ENCODE data around the gene PCSK5. TPM values are rescaled to one million over a fixed set of nuclear protein-coding genes. Genes with fewer than 3 reads are reported as not detected.

The PCSK5 gene
- total and polyA plus RNA-seq, 2 of the 8 experiments (the other 6 are each of a cell fraction or from before 2014, with no cell fraction given): 5.5 to 10.7 TPM

DNA sequence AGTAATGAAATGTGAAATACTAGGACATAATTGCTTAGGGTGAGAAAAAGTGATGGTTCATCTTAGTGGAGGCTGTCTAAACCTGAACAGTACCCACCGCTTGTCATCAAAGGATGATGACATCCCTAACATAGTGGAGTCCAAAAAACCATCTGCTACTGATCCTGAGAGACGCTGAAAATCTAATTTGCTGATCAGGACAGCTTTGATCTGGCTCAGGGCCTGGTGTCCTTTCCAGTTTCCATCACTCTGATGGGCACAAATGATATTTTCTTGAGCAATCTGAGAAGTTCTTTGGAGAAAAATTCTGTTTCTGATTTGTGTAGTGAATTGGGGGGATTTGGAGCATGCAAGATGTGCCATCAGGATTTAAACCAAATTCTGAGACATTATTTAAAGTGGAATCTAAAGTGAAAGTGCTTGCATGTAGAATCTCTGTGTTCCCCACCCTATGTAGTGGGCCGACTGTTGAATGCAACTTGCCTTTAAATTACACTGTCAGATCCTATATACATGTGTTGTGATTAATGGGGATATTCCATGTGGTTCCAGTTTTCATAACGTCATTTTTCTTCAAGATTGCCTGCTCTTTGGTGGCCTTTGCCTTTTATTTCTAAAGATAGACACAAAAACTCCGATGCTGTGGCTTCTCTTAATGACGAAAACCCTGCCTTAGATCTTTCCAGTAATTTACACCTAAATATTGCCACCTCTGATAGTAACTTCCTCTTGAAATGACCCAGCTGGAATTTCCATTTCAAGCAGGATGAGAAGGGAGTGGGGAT, 213.2 kb downstream of the PCSK5 start (continued):
- TF ChIP-seq BRCA1 (IDR thresholded peaks at IDR 0.05; ENCODE audit: low read depth, low read length): no peak
- TF ChIP-seq, protein P1, sequence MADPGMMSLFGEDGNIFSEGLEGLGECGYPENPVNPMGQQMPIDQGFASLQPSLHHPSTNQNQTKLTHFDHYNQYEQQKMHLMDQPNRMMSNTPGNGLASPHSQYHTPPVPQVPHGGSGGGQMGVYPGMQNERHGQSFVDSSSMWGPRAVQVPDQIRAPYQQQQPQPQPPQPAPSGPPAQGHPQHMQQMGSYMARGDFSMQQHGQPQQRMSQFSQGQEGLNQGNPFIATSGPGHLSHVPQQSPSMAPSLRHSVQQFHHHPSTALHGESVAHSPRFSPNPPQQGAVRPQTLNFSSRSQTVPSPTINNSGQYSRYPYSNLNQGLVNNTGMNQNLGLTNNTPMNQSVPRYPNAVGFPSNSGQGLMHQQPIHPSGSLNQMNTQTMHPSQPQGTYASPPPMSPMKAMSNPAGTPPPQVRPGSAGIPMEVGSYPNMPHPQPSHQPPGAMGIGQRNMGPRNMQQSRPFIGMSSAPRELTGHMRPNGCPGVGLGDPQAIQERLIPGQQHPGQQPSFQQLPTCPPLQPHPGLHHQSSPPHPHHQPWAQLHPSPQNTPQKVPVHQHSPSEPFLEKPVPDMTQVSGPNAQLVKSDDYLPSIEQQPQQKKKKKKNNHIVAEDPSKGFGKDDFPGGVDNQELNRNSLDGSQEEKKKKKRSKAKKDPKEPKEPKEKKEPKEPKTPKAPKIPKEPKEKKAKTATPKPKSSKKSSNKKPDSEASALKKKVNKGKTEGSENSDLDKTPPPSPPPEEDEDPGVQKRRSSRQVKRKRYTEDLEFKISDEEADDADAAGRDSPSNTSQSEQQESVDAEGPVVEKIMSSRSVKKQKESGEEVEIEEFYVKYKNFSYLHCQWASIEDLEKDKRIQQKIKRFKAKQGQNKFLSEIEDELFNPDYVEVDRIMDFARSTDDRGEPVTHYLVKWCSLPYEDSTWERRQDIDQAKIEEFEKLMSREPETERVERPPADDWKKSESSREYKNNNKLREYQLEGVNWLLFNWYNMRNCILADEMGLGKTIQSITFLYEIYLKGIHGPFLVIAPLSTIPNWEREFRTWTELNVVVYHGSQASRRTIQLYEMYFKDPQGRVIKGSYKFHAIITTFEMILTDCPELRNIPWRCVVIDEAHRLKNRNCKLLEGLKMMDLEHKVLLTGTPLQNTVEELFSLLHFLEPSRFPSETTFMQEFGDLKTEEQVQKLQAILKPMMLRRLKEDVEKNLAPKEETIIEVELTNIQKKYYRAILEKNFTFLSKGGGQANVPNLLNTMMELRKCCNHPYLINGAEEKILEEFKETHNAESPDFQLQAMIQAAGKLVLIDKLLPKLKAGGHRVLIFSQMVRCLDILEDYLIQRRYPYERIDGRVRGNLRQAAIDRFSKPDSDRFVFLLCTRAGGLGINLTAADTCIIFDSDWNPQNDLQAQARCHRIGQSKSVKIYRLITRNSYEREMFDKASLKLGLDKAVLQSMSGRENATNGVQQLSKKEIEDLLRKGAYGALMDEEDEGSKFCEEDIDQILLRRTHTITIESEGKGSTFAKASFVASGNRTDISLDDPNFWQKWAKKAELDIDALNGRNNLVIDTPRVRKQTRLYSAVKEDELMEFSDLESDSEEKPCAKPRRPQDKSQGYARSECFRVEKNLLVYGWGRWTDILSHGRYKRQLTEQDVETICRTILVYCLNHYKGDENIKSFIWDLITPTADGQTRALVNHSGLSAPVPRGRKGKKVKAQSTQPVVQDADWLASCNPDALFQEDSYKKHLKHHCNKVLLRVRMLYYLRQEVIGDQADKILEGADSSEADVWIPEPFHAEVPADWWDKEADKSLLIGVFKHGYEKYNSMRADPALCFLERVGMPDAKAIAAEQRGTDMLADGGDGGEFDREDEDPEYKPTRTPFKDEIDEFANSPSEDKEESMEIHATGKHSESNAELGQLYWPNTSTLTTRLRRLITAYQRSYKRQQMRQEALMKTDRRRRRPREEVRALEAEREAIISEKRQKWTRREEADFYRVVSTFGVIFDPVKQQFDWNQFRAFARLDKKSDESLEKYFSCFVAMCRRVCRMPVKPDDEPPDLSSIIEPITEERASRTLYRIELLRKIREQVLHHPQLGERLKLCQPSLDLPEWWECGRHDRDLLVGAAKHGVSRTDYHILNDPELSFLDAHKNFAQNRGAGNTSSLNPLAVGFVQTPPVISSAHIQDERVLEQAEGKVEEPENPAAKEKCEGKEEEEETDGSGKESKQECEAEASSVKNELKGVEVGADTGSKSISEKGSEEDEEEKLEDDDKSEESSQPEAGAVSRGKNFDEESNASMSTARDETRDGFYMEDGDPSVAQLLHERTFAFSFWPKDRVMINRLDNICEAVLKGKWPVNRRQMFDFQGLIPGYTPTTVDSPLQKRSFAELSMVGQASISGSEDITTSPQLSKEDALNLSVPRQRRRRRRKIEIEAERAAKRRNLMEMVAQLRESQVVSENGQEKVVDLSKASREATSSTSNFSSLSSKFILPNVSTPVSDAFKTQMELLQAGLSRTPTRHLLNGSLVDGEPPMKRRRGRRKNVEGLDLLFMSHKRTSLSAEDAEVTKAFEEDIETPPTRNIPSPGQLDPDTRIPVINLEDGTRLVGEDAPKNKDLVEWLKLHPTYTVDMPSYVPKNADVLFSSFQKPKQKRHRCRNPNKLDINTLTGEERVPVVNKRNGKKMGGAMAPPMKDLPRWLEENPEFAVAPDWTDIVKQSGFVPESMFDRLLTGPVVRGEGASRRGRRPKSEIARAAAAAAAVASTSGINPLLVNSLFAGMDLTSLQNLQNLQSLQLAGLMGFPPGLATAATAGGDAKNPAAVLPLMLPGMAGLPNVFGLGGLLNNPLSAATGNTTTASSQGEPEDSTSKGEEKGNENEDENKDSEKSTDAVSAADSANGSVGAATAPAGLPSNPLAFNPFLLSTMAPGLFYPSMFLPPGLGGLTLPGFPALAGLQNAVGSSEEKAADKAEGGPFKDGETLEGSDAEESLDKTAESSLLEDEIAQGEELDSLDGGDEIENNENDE (IDR thresholded peaks at IDR 0.05; ENCODE audit: insufficient replicate concordance, low read length): no peak
- TF ChIP-seq NRF1 (IDR thresholded peaks at IDR 0.05; ENCODE audit: low read depth, low read length): no peak
- TF ChIP-seq CEBPB (IDR thresholded peaks at IDR 0.05; ENCODE audit: low read depth, low read length): no peak
- no peak for TF ChIP-seq BCL11A (IDR thresholded peaks at IDR 0.05; ENCODE audit: low read depth in 2 of 2, low read length in 2 of 2)
- TF ChIP-seq SUZ12 (IDR thresholded peaks at IDR 0.05; ENCODE audit: low read length): no peak
- no peak for TF ChIP-seq NANOG (IDR thresholded peaks at IDR 0.05; ENCODE audit: insufficient read depth, low read depth, low read length, poor library complexity, severe bottlenecking)
- no peak for TF ChIP-seq EGR1 (IDR thresholded peaks at IDR 0.05; ENCODE audit: borderline replicate concordance, low read depth, low read length)
- TF ChIP-seq POU5F1 (IDR thresholded peaks at IDR 0.05; ENCODE audit: low read depth, low read length): no peak
- TF ChIP-seq SIN3A (conservative IDR thresholded peaks at IDR 0.05 in 1 of 2, IDR thresholded peaks at IDR 0.05 in 1 of 2; ENCODE audit: low read depth in 1 of 2, low read length in 2 of 2): no peak
- TF ChIP-seq ASH2L (IDR thresholded peaks at IDR 0.05; ENCODE audit: low read length): no peak
